CD4-positive, alpha-beta memory T cell (primary cell): ENCODE data around the gene RCVRN. TPM values are rescaled to one million over a fixed set of nuclear protein-coding genes. Genes with fewer than 3 reads are reported as not detected.

Experiments
- CTCF ChIA-PET: fragments of 350-600 bp; sonication (Branson Sonifier 250); formaldehyde crosslinking; loops from one replicate; lab custom pipeline; 2021; ENCODE audit warnings: inconsistent platforms; ENCODE audit not compliant: partially characterized antibody; lab: Charles Lee
- POLR2A ChIA-PET: fragments of 350-600 bp; sonication (Branson Sonifier 250); formaldehyde crosslinking; loops from one replicate; lab custom pipeline; 2021; ENCODE audit not compliant: partially characterized antibody; lab: Charles Lee
- DNase-seq, 5 donors: peaks; one replicate each; pipeline versions ENCODE4 v3.0.0 to v3.0.0-alpha.2; 2020 to 2022; ENCODE audit warnings: mixed read lengths in 1 of 5
- H3K27ac ChIP-seq: one replicate; pipeline ENCODE4 v1.7.0; 2013; ENCODE audit warnings: low read depth, low read length
- H3K27me3 ChIP-seq: 2 replicates; pipeline ENCODE4 v1.7.0; 2013; ENCODE audit warnings: mild to moderate bottlenecking, low read length, moderate library complexity; ENCODE audit not compliant: insufficient read depth
- H3K36me3 ChIP-seq: 2 replicates; pipeline ENCODE4 v1.7.0; 2013; ENCODE audit warnings: mild to moderate bottlenecking, low read length, moderate library complexity; ENCODE audit not compliant: insufficient read depth
- H3K4me1 ChIP-seq: 2 replicates; pipeline ENCODE4 v1.7.0; 2013; ENCODE audit warnings: mild to moderate bottlenecking, low read length, moderate library complexity; ENCODE audit not compliant: insufficient read depth
- H3K4me3 ChIP-seq, 2 donors: one replicate each; pipeline ENCODE4 v1.7.0; 2013; ENCODE audit warnings: low read length in 2 of 2, mild to moderate bottlenecking in 1 of 2
- H3K9me3 ChIP-seq, 2 donors: one replicate each; pipeline ENCODE4 v1.7.0; 2013; ENCODE audit warnings: low read length in 2 of 2, control low read depth in 1 of 2; ENCODE audit not compliant: control insufficient read depth in 1 of 2
- H3K27ac Mint-ChIP-seq, 7 donors: one replicate each; pipeline ENCODE4 v1.8.0; 2020 to 2021; ENCODE audit warnings: mixed read lengths in 7 of 7, mild to moderate bottlenecking in 6 of 7, inconsistent platforms in 3 of 7, moderate library complexity in 3 of 7
- H3K27me3 Mint-ChIP-seq, 2 donors: one replicate each; pipeline ENCODE4 v1.8.0; 2020 to 2021; ENCODE audit warnings: mixed read lengths in 2 of 2
- H3K36me3 Mint-ChIP-seq, 2 donors: one replicate each; pipeline ENCODE4 v1.8.0; 2020 to 2021; ENCODE audit warnings: mixed read lengths in 2 of 2, inconsistent platforms in 1 of 2, mild to moderate bottlenecking in 1 of 2
- H3K4me1 Mint-ChIP-seq, 4 donors: one replicate each; pipeline ENCODE4 v1.8.0; 2020 to 2021; ENCODE audit warnings: mixed read lengths in 4 of 4, mild to moderate bottlenecking in 1 of 4
- H3K4me3 Mint-ChIP-seq, 8 donors: one replicate each; pipeline ENCODE4 v1.8.0; 2020 to 2021; ENCODE audit warnings: mixed read lengths in 8 of 8, mild to moderate bottlenecking in 7 of 8, moderate library complexity in 6 of 8, inconsistent platforms in 3 of 8
- H3K9me3 Mint-ChIP-seq, 8 donors: one replicate each; pipeline ENCODE4 v1.8.0; 2020 to 2021; ENCODE audit warnings: mixed read lengths in 8 of 8, mild to moderate bottlenecking in 5 of 8, inconsistent platforms in 3 of 8, moderate library complexity in 1 of 8
- intact Hi-C: fragments of 100-400 bp; cut with micrococcal nuclease; formaldehyde crosslinking; loops from one replicate; pipeline ENCODE4 v1.15.1; 2023
- polyA plus RNA-seq, 2 donors: library from polyadenylated mRNA; unstranded; fragments of 300-500 nt; fragmentation: Illumina TruSeq; gene quantifications; one replicate each; pipeline ENCODE4 v1.2.3, GENCODE V29; 2021
- total RNA-seq, 2 experiments: library from RNA; stranded (reverse); gene quantifications; one replicate each; pipeline ENCODE4 v1.2.3, GENCODE V29; 2021

The RCVRN gene
- total and polyA plus RNA-seq, 4 experiments from 2014 or later, result not detected

DNA sequence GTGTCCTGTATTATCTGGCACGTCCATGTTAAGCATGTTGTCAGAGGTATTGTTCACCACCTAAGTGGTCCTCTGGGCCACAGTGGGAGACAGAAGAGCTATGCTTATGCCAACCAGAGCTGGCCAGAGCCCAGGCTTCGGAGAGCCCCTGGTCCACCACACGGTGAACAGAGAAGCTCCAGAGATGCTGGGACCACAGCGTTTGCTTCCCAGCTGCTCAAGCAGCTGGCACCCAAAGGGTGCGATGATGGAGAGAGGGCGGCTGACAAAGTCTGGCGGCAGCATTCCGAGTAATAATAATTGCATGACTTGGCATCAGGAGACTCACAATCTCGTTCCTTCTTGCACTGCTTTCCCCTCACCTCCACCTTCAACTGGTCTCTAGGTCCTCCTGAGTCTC, 35.8 kb upstream of the RCVRN start:
- no peak overlapping the region for H3K27ac ChIP-seq
- H3K9me3 Mint-ChIP-seq, result peaks cover 0 to 10% (median 5%) of the 10 kb centered on the region in 8 donors
- no peaks in the 10 kb centered on the region for H3K36me3 ChIP-seq
- H3K27me3 ChIP-seq, result no peaks in the 10 kb centered on the region
- peaks cover 0 to 2% of the 10 kb centered on the region in 2 donors for H3K27me3 Mint-ChIP-seq
- no peaks in the 10 kb centered on the region for H3K4me1 Mint-ChIP-seq
- ChIA-PET POLR2A (no interaction called here), CTCF (no interaction called here)
- no peaks in the 10 kb centered on the region for H3K9me3 ChIP-seq
- no peaks in the 10 kb centered on the region for H3K4me1 ChIP-seq
- intact Hi-C loops, result no loop called here
- H3K4me3 ChIP-seq, result no peak overlapping the region
- DNase-seq, result no peak
- H3K4me3 Mint-ChIP-seq, result no peak overlapping the region
- H3K27ac Mint-ChIP-seq, result no peak overlapping the region
- H3K36me3 Mint-ChIP-seq, result peaks cover 0 to 5% of the 10 kb centered on the region in 2 donors

DNA sequence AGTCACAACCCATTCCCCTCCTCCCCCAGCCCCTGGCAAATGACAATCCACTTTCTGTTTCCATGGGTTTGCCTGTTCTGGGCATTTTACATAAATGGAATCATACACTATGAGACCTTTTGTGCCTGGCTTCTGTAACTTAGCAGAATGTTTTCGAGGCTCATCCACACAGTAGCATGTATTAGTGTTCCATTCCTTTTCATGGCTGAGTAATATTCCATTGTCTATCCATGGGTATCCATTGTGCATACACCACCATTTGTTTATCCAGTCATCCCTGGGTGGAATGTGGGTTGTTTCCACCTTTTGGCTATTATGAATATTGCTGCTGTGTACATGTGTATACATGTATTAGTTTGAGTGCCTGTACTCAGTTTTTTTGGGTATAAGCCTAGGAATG, 33.7 kb upstream of the RCVRN start:
- Mint-ChIP-seq H3K9me3 (peaks cover 0 to 10% (median 5%) of the 10 kb centered on the region in 8 donors), H3K27ac (no peak overlapping the region), H3K36me3 (peaks cover 0 to 5% of the 10 kb centered on the region in 2 donors), H3K4me1 (no peaks in the 10 kb centered on the region), H3K27me3 (peaks cover 0 to 2% of the 10 kb centered on the region in 2 donors), H3K4me3 (no peak overlapping the region)
- ChIA-PET POLR2A (no interaction called here), CTCF (no interaction called here)
- Histone ChIP-seq H3K36me3 (no peaks in the 10 kb centered on the region), H3K27me3 (no peaks in the 10 kb centered on the region), H3K4me1 (no peaks in the 10 kb centered on the region), H3K4me3 (no peak overlapping the region), H3K9me3 (no peaks in the 10 kb centered on the region), H3K27ac (no peak overlapping the region)
- no peak for DNase-seq
- intact Hi-C loops, result no loop called here

DNA sequence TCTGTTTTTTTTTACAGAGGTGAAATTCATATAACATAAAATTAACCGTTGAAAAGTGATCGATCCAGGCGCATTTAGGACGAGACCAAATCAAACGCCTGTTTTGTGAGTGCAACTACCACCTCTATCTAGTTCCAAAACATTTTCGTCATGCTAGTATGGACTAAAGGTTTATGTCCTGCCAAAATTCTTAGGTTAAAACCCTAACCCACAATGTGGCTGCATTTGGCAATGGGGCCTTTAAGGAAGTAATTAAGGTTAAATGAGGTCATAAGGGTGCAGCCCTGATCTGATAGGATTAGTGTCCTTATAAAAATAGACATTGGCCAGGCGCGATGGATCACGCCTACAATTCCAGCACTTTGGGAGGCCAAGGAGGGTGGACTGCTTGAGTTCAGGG, 32.8 kb upstream of the RCVRN start:
- ChIA-PET POLR2A (no interaction called here), CTCF (no interaction called here)
- peaks cover 0 to 5% of the 10 kb centered on the region in 2 donors for H3K36me3 Mint-ChIP-seq
- H3K4me1 Mint-ChIP-seq, result no peaks in the 10 kb centered on the region
- peaks cover 0 to 2% of the 10 kb centered on the region in 2 donors for H3K27me3 Mint-ChIP-seq
- no peak overlapping the region for H3K27ac Mint-ChIP-seq
- H3K36me3 ChIP-seq, result no peaks in the 10 kb centered on the region
- no peak overlapping the region for H3K27ac ChIP-seq
- H3K4me3 Mint-ChIP-seq, result no peak overlapping the region
- no peak for DNase-seq
- intact Hi-C loops, result no loop called here
- H3K9me3 Mint-ChIP-seq, result peaks cover 0 to 10% (median 5%) of the 10 kb centered on the region in 8 donors
- H3K9me3 ChIP-seq, result no peaks in the 10 kb centered on the region
- no peak overlapping the region for H3K4me3 ChIP-seq
- H3K4me1 ChIP-seq, result no peaks in the 10 kb centered on the region
- no peaks in the 10 kb centered on the region for H3K27me3 ChIP-seq

DNA sequence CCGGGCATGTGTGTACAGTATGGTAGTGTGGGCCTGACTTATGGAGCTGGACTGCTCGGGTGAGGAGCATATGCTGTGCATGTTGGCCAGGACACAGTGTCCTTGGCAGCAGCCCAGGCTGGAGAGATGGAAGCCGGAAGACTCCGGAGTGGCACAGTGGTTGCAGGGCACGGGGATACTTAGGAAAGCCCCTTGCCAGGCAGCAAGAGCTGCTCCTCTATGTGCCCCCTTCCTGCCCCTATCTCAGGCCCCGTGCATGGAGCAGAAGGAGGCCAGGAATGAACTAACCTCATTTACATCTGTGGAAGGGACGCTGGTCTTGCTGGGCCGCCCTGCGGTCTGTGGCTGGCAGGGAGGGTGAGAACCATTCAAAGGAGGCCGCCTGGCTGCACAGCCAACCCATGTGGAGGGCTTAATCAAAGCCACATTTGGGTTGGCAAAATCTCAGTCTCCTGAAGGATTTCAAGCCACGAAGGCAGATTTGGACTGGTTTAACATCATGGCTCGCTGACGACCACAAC, 32.2 kb upstream of the RCVRN start:
- H3K27me3 ChIP-seq, result no peaks in the 10 kb centered on the region
- no peaks in the 10 kb centered on the region for H3K36me3 ChIP-seq
- H3K4me3 Mint-ChIP-seq, result no peak overlapping the region
- no peaks in the 10 kb centered on the region for H3K4me1 Mint-ChIP-seq
- ChIA-PET CTCF (interaction anchor here (1.0 kb wide), 1 partner anchor 12 kb away, joined by 4 read pairs; no protein-coding TSS in a partner anchor), POLR2A (no interaction called here)
- no peaks in the 10 kb centered on the region for H3K9me3 ChIP-seq
- no peak overlapping the region for H3K4me3 ChIP-seq
- intact Hi-C loops, result no loop called here
- peaks cover 0 to 2% of the 10 kb centered on the region in 2 donors for H3K27me3 Mint-ChIP-seq
- no peak overlapping the region for H3K27ac ChIP-seq
- no peak for DNase-seq
- H3K36me3 Mint-ChIP-seq, result peaks cover 0 to 3% of the 10 kb centered on the region in 2 donors
- no peak overlapping the region for H3K27ac Mint-ChIP-seq
- peaks cover 0 to 10% (median 5%) of the 10 kb centered on the region in 8 donors for H3K9me3 Mint-ChIP-seq
- no peaks in the 10 kb centered on the region for H3K4me1 ChIP-seq

DNA sequence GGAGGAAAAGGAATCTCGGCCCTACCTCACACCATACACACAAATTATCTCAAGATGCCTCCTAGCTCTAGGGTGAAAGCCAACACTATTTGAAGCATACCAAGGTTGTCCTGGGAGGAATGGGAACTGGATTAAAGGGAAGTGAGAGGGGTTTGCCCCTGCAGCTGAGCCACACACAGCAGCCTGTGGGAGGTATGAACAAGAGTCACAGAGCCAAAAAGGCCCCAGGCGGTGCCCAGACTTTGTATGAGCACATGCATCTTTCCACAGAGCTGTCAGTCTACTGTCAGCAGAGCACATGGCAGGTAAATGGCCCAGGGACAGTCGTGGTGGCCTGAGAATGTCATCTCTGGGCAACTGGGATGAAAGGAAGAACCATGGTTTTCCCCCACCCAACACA, 31.0 kb upstream of the RCVRN start:
- DNase-seq, result no peak
- no peaks in the 10 kb centered on the region for H3K36me3 ChIP-seq
- H3K4me1 ChIP-seq, result no peaks in the 10 kb centered on the region
- Mint-ChIP-seq H3K4me3 (no peak overlapping the region), H3K9me3 (peaks cover 0 to 10% (median 5%) of the 10 kb centered on the region in 8 donors), H3K36me3 (peaks cover 0 to 3% of the 10 kb centered on the region in 2 donors), H3K4me1 (no peaks in the 10 kb centered on the region), H3K27me3 (peaks cover 0 to 1% of the 10 kb centered on the region in 2 donors), H3K27ac (no peak overlapping the region)
- no peak overlapping the region for H3K4me3 ChIP-seq
- ChIA-PET CTCF (interaction anchor here (0.6 to 2.3 kb wide), 2 partner anchors 51 to 277 kb away, joined by 4 to 5 read pairs; no protein-coding TSS in a partner anchor), POLR2A (no interaction called here)
- no peaks in the 10 kb centered on the region for H3K9me3 ChIP-seq
- intact Hi-C loops, result no loop called here
- no peak overlapping the region for H3K27ac ChIP-seq
- H3K27me3 ChIP-seq, result no peaks in the 10 kb centered on the region

DNA sequence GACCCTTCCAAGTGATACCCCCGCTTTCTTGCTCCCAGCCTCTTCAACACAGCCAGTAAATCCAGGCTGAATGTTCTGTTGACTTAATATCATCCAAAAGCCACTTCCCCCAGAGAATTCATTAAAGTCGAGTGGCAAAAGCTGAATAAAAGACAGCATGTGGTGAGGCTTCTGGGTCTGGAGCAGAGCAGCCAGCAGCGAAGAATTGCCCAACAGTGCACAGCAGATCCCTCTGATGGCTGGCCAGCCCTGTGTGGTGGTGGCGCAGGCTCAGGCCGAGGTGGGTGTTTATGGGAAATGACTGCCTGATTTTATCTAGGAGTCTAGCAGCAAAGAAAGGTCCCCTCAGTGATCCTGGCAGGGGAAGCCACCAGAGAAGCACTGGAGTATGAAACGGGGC, 30.3 kb upstream of the RCVRN start:
- H3K4me1 Mint-ChIP-seq, result no peaks in the 10 kb centered on the region
- ChIA-PET POLR2A (no interaction called here), CTCF (interaction anchor here (1.0 to 2.3 kb wide), 2 partner anchors 10 to 52 kb away, joined by 3 to 5 read pairs; no protein-coding TSS in a partner anchor)
- no peak overlapping the region for H3K27ac ChIP-seq
- H3K9me3 Mint-ChIP-seq, result peaks cover 0 to 10% (median 5%) of the 10 kb centered on the region in 8 donors
- no peaks in the 10 kb centered on the region for H3K36me3 ChIP-seq
- intact Hi-C loops, result no loop called here
- no peak overlapping the region for H3K4me3 Mint-ChIP-seq
- H3K4me3 ChIP-seq, result no peak overlapping the region
- no peak for DNase-seq
- H3K9me3 ChIP-seq, result no peaks in the 10 kb centered on the region
- no peaks in the 10 kb centered on the region for H3K4me1 ChIP-seq
- H3K27me3 ChIP-seq, result no peaks in the 10 kb centered on the region
- peaks cover 0 to 1% of the 10 kb centered on the region in 2 donors for H3K27me3 Mint-ChIP-seq
- H3K27ac Mint-ChIP-seq, result no peak overlapping the region
- H3K36me3 Mint-ChIP-seq, result peaks cover 0 to 3% of the 10 kb centered on the region in 2 donors

DNA sequence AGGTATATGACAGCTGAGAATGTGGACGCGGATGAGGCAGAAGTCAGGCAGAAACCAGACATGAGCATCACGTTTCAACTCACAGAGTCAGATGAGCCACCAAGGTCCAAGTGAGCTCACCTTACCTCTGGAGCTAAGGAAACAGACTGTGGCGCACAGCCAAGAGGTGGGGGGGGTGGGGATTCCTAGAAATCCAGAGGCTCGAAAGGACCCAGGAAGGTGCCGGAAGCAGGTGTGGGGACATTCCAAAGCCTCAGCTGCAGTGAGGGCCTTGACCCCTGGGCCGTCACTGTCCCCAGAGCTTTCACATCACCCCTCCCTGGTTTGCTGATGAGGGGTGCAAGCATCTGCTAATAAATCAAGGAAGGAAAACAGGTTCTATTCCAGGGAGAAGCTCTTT, 29.3 kb upstream of the RCVRN start:
- Mint-ChIP-seq H3K4me1 (no peaks in the 10 kb centered on the region), H3K4me3 (no peak overlapping the region), H3K27me3 (peaks cover 1 to 3% of the 10 kb centered on the region in 2 donors), H3K9me3 (peaks cover 0 to 10% (median 5%) of the 10 kb centered on the region in 8 donors), H3K36me3 (no peaks in the 10 kb centered on the region), H3K27ac (no peak overlapping the region)
- Histone ChIP-seq H3K4me1 (no peaks in the 10 kb centered on the region), H3K4me3 (no peak overlapping the region), H3K36me3 (no peaks in the 10 kb centered on the region), H3K27ac (no peak overlapping the region), H3K9me3 (no peaks in the 10 kb centered on the region), H3K27me3 (no peaks in the 10 kb centered on the region)
- POLR2A ChIA-PET, result no interaction called here
- intact Hi-C loops, result no loop called here
- no peak for DNase-seq
- CTCF ChIA-PET, result interaction anchor here (0.7 to 2.3 kb wide), 4 partner anchors 9 to 1876 kb away, joined by 3 to 5 read pairs (median 4); no protein-coding TSS in a partner anchor
